ENCODE results near the gene TGIF1.

Gene TGIF1

DNA sequence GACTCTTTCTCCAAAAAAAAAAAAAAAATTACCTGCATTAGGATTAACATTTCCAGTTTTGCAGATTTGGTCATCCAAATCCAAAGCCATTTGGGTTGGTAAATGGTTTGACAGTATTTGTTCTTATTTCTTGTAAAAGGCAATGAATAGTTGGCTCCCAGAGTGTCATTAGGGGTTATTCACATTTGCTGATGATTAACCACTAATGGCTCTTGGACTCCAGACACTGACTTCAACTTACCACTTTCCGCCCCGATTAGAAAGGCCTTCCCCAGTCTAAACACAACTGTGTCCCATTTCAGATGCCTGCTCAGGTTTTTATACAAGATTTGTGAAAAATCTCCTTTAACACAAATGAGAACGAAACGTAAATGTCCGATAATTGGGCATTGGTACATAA is 9.6 kb upstream of the TGIF1 start:
- no peak for DNase-seq

DNA sequence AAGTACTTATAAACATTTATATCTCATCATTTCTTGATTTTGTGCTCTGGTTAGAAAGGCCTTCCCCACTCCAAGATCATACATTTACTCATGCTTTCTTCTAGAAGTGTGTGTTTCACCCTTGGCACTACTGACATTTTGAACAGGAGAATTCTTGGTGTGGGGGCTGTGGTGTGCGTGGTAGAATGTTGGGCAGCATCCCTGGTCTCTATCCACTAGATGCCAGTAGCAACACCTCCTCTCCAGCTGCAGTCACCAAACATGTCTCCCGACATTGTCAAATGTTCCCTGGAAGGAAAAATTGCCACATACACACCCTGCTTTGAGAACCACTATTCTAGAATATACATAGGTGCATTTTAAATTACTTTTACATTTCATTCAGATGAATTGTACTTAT is 8.7 kb upstream of the TGIF1 start:
- DNase-seq, result no peak

DNA sequence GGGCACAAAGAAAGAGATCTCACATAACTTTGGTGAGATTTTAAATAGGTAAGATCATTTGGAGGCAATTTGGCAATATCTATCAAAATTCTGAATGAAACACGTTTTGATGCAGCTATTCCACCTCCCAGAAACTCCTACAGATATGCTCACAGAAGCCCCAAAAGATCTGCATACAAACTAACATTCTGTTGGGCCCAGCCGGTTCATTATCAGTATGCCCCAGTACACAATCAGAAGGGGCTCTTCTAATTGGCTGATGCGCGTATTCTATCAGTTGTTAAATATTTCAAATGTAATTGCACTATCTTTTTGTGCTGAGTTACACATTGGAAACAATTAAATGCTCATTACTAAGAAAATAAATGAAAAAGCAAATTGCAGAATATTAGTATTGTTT is 7.1 kb upstream of the TGIF1 start:
- no peak for DNase-seq

DNA sequence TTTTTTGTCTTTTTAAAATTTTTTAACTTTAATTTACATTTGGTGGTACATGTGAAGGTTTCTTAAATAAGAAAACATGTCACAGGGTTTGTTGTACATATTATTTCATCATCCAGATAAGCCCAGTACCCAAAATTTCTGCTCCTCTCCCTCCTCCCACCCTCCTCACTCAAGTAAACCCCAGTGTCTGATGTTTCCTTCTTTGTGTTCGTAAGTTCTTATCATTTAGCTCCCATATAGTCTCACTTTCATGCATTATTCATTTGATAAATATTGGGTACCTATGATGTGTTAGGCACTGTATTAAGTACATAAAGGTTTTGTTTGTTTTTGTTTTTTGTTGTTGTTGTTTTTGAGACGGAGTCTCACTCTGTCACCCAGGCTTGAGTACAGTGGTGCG is 5.7 kb upstream of the TGIF1 start:
- DNase-seq, result no peak

DNA sequence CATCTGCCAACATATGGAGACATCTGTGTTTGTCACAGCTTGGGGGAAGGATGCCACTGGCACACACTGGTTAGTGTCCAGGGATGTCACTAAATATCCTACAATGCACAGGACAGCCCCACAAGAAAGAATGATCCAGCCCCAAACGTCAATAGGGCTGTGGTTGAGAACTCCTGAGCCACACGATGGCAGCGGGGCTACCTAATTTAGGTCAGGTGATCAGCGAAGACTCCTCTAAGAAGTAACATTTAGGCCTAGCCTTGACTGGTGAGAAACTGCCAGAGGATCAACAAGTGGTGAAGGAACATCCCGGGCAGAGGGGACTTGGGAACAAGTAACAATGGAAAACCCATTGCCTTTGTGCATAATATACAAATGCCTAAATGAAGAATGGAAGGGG is 5.0 kb upstream of the TGIF1 start:
- no peak for DNase-seq

DNA sequence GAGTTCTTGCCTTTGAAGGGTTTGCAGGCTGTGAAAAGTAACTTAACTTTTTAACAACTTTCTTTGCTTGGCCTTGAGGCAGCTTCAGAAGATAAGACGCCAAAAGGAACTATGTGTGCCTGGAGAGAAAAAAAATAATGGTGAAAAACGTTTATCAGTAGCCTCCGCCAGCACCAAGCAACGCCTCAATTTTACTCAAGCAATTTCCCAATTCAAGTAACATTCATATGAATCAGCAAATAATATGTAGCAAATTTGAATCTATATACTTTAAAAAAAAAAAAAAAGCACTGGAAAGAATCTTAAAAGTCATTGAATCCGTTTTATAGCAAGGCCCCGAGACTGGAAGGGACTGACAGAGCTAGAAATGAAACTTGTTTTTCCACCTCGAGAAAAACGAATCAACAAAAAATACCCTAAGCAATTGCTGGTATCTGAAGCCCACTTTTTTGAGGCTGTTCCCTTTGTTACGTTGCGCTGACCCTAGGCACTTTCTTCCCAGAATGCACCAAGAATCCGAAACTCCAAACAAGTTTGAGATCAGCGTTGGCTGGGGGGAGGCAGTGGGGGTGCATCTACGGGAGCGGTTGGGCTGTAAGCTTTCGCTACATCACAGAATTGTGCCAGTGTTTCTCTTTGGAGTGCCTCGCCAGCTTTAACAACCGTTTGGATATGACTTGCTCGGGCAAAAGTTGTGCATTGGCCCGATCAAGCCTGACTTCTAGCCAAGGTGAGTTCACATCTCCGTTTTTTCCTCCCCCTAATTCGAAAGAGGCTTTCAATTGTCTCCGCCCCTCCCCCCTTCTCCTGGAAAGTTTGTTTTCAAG is 2.7 kb upstream of the TGIF1 start:
- no peak for DNase-seq

DNA sequence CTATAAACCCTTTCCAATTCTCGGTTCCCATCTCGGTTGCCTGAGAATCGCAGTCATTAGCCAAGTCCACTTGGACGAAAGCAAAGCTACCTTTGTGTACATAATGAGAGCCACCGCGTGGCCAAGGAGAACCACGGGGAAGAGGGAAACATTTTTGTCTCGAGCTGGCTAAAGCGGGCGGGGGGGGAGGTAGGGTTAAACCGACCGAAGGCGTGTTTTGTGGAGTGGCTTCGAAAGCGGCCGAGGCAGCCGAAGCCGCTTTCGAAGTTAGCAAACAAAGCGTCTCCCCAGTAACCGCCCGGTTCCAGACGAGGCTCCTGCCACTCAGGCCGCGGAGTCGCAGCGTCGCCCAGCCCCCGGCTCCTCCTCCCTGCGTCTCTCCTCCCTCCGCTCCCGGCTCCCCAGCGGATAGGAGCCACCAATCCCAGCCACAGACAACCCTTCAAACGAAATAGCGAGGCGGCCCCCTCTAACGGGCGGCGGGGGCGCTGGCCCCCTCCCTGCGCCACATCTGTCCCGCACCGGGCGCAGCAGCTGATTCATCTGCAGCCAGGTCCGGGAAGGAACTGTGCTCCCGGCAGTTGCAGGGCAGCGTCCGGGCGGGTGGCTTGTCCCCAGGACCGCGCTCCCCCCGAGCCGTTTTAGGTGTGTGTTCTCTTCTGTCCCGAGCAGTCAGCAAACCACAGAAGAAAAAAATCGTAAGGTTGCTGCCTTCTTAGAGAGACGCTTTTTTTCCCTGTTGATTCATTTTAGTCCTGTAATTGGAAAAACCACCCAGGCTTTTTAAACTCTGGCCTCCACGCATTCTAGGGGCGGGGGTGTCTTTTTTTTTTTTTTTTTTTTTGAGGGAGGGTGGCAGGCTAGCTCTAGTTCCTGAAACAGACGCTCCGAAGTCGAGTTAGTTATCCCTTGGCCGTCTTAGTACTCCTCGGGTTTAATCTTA is 1.8 kb upstream of the TGIF1 start:
- peak; percentile 93 for DNase-seq

DNA sequence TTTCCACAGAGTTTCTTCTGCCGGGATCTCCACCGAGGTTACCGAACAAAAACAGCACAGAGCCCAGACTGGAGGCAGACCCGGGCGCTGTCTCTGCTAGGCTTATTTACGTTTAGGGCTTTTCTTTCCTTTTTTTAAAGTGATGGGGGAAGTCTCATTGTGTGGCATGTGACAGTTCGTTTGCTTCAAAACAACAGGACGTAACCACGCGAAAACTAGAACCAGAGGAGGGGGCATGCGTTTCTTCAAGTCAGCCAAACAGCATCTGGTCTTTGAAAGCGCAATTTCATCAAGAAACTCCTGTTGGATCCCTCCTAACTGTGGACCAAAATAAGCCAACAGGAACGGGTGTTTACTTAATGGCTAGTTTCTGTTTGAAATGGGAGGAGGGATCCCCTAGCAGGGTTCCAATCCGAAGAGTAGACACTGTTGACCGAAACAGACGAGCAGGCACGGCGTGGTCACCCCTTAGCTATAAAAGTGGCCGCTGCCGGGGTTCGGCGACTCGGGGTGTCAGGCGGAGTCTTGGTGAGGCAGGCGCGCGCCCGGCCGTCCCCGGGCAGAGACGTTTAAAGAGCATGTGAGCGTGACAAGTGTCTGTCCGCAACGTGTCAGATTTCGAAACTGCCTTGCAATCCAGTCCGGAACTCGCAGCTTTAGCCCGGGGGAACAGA is 997 bp upstream of the TGIF1 start:
- peak; percentile 71 for DNase-seq

DNA sequence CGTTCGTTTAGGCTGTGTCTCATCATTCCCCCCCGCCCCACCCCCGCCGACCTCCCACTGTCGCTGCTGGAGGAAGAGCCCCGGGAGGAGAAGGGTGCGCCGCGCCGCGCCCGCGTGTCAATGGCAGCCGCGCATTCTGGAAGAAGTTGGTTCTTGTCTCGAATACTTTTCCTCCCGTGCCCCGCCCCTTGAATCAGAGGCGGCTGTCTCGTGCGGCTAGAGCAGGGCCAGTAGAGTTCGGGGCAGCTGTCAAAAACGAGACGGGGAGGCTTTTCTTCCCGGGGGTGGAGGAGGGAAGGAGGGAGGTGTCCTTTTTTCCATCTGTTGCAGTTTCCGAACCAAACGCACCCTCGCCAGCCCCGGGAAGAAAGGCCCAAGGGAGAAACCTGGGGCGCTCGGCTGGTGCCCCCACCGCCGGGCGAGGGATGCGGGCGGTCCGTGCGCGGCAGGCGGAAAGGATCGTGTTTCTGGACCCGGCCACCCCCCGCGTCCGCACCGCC is 410 bp upstream of the TGIF1 start:
- no peak for DNase-seq

DNA sequence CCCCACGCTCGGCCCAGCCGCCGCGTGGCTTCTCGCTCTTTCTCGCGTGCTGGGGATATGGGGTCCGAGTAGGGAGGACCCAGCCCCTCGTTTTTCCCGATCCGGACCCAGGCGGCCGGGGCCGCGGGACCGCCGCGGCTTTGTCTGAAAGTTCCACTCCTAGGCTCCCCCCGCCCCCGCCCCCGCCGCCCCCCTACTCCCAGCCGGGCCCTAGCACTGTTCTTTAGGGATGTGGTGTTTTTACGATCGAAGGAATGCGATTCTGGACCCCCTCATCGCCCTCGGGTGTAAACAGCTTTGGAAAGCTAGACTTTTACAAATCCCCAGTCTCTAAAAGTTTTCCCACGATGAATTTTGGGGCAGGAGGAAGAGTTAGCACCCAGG is 819 bp downstream of the TGIF1 start:
- DNase-seq, result no peak

DNA sequence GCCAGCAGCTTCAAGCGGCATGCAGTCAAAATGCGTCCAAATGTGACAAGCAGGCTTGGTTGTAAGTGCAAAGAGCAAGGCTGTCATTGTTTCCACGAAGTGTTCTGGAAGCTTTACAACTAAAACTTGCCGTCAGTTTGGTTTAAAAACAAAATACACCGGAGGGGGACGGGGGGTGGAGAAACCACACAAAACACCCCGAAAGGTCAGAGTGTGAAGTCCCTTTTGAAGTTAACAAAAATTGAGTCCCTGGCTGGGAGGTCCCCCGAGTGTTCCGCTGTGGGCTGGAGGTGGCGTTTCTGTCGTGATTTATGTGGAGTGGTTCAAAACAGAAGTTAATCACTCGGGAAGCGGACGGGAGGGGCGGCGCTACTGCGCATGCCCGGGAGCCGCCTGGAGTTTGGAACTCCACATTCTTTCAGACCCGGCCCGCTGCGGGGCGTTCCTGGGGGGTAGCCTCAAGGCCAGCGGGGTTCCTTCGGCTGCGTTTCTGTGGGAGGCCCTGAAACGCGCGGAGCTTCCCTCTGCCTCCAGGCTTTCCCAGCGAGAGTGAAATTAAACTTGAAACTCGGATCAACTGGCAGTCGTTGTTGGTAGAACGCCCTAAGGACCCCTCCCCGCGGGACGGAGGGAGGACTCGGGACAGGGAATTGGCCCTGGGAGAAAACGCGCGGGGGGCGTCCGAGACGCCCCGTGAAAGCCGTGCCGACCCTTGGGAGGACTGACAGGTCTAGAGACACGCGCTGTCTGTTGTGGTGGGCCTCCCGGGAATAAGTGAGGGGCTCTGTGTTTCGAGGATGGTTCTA is 1.4 kb downstream of the TGIF1 start:
- DNase-seq, result peak; percentile 22

DNA sequence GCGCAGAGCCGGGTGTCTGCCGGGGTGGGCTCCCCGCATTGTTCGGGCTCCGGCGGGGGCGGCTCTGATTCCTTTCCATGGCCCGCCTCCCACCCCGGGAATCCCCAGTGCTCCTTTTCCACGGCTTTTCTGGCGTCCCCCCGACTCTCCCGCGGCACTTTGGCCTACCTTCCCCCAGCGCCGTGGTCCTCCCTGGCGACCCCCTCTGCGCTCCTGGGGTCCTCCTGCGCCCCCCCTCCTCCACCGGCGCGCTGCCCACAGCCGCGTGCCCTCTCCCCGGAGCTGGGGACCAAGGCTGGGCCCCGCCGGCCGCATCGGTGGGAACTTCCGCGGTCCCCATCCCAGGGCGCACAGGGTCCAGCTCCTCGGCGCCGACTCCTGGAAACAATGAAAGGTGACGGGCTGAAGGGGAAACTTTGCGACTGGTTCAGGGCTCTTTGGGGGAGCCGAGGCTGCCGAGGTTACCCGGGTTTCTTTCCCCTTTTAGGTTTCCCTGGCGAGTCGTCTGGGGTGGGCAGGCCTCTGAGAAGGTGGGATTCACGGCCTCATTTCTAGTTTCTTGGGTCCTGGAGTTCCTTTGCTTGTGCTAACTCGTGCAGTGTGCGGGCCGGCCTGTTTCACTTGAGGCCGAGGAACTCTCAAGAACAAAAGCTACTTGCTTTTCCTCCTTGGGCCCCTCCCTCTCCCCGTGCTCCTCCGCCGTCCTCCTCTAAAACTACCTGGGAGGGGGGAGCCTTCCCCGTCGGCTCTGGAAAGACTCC is 2.2 kb downstream of the TGIF1 start:
- no peak for DNase-seq

DNA sequence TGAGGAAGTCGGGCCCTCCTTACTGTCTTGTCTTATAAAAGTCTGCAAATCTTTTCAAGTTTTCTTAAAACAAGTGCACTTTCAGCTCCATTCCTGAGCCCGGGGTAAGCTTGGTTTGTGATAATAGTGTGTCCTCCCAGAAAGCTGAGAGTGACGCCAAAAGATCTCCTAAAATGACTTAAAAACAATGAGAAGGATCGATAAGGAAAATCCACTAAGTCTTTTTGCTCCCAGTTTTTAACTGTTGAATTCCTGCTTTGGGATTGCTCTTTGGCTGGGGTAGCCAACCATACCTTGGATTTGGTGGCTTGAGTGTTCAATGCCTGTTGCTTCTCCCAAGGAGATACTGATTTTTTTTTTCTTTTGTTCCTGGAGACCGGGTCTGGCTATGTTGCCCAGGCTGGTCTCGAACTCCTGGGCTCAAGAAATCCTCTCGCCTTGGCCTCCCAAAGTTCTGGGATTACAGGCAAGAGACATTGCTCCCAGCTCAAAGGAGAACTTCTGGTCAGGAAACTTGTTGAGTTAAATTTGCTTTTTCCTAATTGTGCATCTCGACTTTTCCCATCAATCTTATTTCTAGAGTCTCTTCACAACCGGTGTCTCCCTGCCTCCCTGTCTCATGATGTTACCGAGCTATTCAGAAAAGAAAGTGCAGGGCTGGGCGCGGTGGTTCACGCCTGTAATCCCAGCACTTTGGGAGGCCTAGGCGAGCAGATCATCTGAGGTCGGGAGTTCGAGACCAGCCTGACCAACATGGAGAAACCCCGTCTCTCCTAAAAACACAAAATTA is 3.0 kb downstream of the TGIF1 start:
- DNase-seq, result no peak

DNA sequence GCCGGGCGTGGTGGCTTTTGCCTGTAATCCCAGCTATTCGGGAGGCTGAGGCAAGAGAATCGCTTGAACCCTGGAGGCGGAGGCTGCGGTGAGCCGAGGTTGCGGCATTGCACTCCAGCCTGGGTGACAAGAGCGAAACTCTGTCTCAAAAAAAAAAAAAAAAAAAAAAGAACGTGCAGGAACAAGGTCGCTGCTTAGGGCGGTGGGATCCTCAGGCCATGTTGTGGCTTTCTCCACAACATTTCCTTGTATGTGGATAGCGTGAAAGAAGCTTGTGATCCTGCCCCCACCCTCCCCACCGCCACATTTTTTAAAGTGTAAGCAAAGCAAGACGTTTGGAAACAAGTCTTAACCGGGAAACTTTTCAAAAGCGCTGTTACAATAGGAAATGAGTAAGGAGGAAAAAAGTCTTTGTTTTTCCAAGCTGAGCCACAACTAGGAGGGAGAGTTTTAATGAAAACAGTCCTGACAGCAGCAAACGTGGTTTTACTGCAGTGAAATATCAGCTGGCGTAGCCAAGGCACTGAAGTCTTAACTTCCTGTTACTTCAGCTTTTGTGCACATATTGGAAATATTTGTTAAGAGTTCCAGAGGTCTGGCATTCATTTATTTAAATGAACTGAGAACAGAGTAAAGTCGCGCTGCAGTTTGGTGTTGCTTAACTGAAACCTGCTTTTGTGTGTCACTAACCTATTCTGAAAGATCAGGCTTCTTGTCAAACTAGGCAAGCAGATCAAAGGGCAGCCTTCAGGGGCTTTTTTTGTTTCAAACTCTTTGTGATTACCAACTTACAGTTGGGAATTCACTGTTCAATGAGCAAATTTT is 3.8 kb downstream of the TGIF1 start:
- no peak for DNase-seq

DNA sequence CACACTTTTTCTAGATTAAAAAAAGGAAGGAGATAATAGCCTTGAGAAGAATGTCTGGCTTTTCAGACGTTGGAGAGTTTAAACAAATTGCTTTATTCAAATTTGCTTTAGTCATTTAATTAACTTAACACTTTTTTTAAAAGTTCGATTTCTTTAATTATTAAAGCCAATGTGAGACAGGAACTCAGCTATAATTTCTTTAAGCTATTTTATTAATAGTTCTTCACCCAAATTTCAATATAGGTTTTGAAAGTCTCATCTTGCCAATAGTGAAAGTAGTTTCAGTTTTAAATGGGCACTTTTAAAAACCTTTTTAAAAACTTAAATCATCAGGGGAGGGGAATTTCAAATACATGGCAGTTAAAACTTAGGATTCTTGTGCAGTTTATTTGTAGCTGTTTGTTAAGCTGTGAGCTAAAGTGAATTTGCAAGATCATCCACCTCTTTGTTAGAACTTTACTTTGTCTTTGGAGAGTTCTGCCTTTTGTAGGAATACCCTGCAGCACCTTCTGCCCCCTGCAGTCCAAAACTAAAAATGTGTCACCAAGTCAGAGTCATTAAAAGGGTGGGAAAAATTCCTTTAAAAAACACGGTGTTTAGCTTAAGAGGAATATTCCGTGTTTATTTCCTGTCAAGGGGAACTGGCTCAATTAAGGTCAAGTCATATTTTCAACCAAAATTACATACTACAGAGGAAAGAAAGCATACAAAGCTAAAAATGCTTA is 4.6 kb downstream of the TGIF1 start:
- peak; percentile 37 for DNase-seq

DNA sequence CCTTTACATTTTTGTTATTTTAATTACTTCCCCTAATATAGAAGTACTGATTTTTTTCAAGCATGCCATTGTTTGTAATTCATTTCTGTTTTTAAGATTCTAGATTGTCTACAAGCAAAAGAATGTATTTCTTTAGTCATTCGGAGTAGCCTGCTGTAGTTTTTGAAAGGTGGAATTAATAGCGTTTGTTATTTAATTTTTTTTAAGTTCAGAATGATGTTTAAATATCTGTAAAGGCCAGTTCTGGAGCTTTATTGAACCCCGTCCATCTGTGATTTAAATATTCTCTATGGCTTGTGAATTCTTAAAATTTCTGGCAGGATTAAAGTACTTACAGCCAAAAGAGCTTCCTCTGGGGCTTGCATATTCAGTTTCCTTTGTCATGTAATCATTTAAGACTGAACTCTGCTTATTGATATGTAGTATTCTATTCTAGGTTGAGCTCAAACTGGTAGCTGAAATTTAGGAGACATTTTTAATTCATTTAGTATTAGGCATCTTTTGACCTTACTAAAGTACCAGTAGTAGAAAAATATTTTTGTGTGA is 5.2 kb downstream of the TGIF1 start:
- DNase-seq, result no peak

DNA sequence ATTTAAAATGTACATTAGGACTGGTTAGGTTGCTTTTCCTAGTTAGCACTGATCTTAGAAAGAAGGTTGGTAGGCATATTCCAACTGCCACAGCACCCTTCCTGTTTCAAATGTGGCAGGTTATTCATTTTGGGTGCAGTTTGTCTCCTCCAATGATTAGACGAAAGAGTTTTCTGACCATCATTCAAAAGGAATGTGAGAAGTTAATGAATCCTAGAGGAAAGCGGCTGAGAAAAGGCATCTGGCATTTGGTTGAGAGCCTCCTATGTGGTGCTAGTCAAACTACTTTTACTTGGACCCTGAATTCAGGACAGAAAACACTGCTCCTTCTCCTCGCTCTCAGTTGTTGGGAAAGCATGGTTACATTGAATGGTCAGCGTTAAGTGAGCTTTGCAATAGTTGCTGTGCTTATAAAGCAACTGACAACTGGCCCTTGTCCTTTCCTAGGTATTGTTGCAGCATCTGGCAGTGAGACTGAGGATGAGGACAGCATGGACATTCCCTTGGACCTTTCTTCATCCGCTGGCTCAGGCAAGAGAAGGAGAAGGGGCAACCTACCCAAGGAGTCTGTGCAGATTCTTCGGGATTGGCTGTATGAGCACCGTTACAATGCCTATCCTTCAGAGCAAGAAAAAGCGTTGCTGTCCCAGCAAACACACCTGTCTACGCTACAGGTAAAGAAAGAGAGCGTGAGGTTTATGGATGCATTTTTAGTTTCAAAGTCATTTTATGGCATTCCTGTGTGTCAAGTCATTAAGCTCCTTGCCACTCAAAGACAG is 6.1 kb downstream of the TGIF1 start:
- DNase-seq, result no peak

DNA sequence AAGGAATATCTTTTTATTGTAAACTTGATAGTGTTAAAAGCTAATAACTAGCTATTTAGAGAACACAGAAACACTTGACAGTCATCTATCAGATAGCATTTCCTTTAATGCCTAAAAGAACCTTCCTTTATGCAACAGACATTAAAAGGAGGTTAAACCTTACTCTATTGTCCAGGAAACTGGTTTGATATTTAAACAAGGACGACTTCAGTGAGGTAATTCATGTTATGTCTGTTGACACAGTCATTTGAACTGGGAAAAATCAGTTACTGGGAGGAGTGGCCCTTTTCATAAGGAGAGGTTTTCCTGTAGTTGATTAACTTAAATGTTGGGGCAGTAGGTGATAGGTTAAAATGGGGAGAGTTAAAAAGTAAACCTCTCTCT is 6.7 kb downstream of the TGIF1 start:
- no peak for DNase-seq
